Islet of Langerhans (tissue), 1 donor: Measurements from ENCODE around the gene AMY1B.
"Not testable (repeated sequence)": the region's sequence is repeated elsewhere in the genome, so short reads cannot be mapped to it uniquely, and the experiment has no call there.

ENCODE experiments used
- FAIRE-seq: peaks from one replicate; lab custom pipeline; 2011; peaks lifted over from hg19 to GRCh38; lab: Jason Lieb, UNC

AMY1B gene

GRCh38 chr1:103696110-103696509 lies at the start of gene AMY1B:
AMY1B (minus strand) TSS chr1:103696210; CDS start chr1:103695639, 571 bp downstream.
- not testable (repeated sequence) for FAIRE-seq

GRCh38 chr1:103745040-103745439 lies 49.0 kb upstream of the AMY1B start:
- not testable (repeated sequence) for FAIRE-seq

- FAIRE-seq, result not testable (repeated sequence)
Observed at GRCh38 chr1:103744449-103744848, 48.4 kb upstream of the AMY1B start.

GRCh38 chr1:103738031-103738430 lies 42.0 kb upstream of the AMY1B start:
- not testable (repeated sequence) for FAIRE-seq

GRCh38 chr1:103735334-103735733 lies 39.3 kb upstream of the AMY1B start:
- not testable (repeated sequence) for FAIRE-seq

GRCh38 chr1:103721473-103721872 lies 25.5 kb upstream of the AMY1B start:
- not testable (repeated sequence) for FAIRE-seq

- FAIRE-seq, result not testable (repeated sequence)
Observed at GRCh38 chr1:103717404-103717803, 21.4 kb upstream of the AMY1B start.

- not testable (repeated sequence) for FAIRE-seq
Observed at GRCh38 chr1:103710381-103710780, 14.4 kb upstream of the AMY1B start.

GRCh38 chr1:103707670-103708069 lies 11.7 kb upstream of the AMY1B start:
- FAIRE-seq, result not testable (repeated sequence)

- FAIRE-seq, result not testable (repeated sequence)
Observed at GRCh38 chr1:103701256-103701655, 5.2 kb upstream of the AMY1B start.

GRCh38 chr1:103700669-103701068 lies 4.7 kb upstream of the AMY1B start:
- FAIRE-seq, result not testable (repeated sequence)

GRCh38 chr1:103697430-103697829 lies 1.4 kb upstream of the AMY1B start:
- not testable (repeated sequence) for FAIRE-seq

- FAIRE-seq, result not testable (repeated sequence)
Observed at GRCh38 chr1:103676335-103676734, 19.7 kb downstream of the AMY1B start.

GRCh38 chr1:103655460-103655859 lies 40.5 kb downstream of the AMY1B start, which contains the start of gene AMY1A:
AMY1A (plus strand) TSS chr1:103655760; CDS start chr1:103656331, 571 bp downstream.
- FAIRE-seq, result not testable (repeated sequence)

GRCh38 chr1:103654133-103654532 lies 41.9 kb downstream of the AMY1B start:
- FAIRE-seq, result not testable (repeated sequence)

- FAIRE-seq, result not testable (repeated sequence)
Observed at GRCh38 chr1:103650889-103651288, 45.1 kb downstream of the AMY1B start.

GRCh38 chr1:103650305-103650704 lies 45.7 kb downstream of the AMY1B start:
- FAIRE-seq, result not testable (repeated sequence)

- not testable (repeated sequence) for FAIRE-seq
Observed at GRCh38 chr1:103643908-103644307, 52.1 kb downstream of the AMY1B start.

GRCh38 chr1:103641194-103641593 lies 54.8 kb downstream of the AMY1B start:
- not testable (repeated sequence) for FAIRE-seq
